ENCODE measurements around the gene MSI2.

MSI2 gene

GRCh38 chr17:57649191-57649590 is 392.9 kb downstream of the MSI2 start:
- 100% methylated on average over 3 of the region's 3 CpGs for WGBS (ENCODE audit: insufficient coverage, insufficient read length)

GRCh38 chr17:57649731-57650484 is 393.6 kb downstream of the MSI2 start:
- no CpG with 5 or more reads among the region's 8 CpGs for WGBS (ENCODE audit: insufficient coverage, insufficient read length)
- peaks cover 13% of the 10 kb centered on the region; the same call in 1 of the 2 replicates for H3K4me1 ChIP-seq (ENCODE audit: control insufficient read depth, insufficient read depth, low read length)
- no peak overlapping the region for H3K4me3 ChIP-seq (ENCODE audit: low read length)
- no peaks in the 10 kb centered on the region for H3K36me3 ChIP-seq (ENCODE audit: control insufficient read depth, insufficient read depth, low read length)
- H3K27me3 ChIP-seq (ENCODE audit: control insufficient read depth, insufficient read depth, low read length): no peaks in the 10 kb centered on the region
- H3K9me3 ChIP-seq (ENCODE audit: control insufficient read depth, insufficient read depth, low read length): no peaks in the 10 kb centered on the region
- DNase-seq (ENCODE audit: low read depth, low spot score): no peak
- no peak overlapping the region for H3K27ac ChIP-seq (ENCODE audit: low read length)

More at GRCh38 chr17:57649191-57649590, 392.9 kb downstream of the MSI2 start:
- no peak overlapping the region for H3K27ac ChIP-seq (ENCODE audit: low read length)
- H3K4me1 ChIP-seq (ENCODE audit: control insufficient read depth, insufficient read depth, low read length): peaks cover 13% of the 10 kb centered on the region; the same call in 1 of the 2 replicates
- no peaks in the 10 kb centered on the region for H3K9me3 ChIP-seq (ENCODE audit: control insufficient read depth, insufficient read depth, low read length)
- H3K36me3 ChIP-seq (ENCODE audit: control insufficient read depth, insufficient read depth, low read length): no peaks in the 10 kb centered on the region
- no peaks in the 10 kb centered on the region for H3K27me3 ChIP-seq (ENCODE audit: control insufficient read depth, insufficient read depth, low read length)
- no peak for DNase-seq (ENCODE audit: low read depth, low spot score)
- H3K4me3 ChIP-seq (ENCODE audit: low read length): no peak overlapping the region

GRCh38 chr17:57650548-57650947 is 394.2 kb downstream of the MSI2 start:
- no peak overlapping the region for H3K27ac ChIP-seq (ENCODE audit: low read length)
- no peaks in the 10 kb centered on the region for H3K27me3 ChIP-seq (ENCODE audit: control insufficient read depth, insufficient read depth, low read length)
- H3K36me3 ChIP-seq (ENCODE audit: control insufficient read depth, insufficient read depth, low read length): no peaks in the 10 kb centered on the region
- peaks cover 13% of the 10 kb centered on the region; the same call in 1 of the 2 replicates for H3K4me1 ChIP-seq (ENCODE audit: control insufficient read depth, insufficient read depth, low read length)
- no peak for DNase-seq (ENCODE audit: low read depth, low spot score)
- no CpG with 5 or more reads among the region's 4 CpGs for WGBS (ENCODE audit: insufficient coverage, insufficient read length)
- no peak overlapping the region for H3K4me3 ChIP-seq (ENCODE audit: low read length)
- no peaks in the 10 kb centered on the region for H3K9me3 ChIP-seq (ENCODE audit: control insufficient read depth, insufficient read depth, low read length)

- WGBS (ENCODE audit: insufficient coverage, insufficient read length): no CpG with 5 or more reads among the region's 7 CpGs
- H3K9me3 ChIP-seq (ENCODE audit: control insufficient read depth, insufficient read depth, low read length): no peaks in the 10 kb centered on the region
- H3K27me3 ChIP-seq (ENCODE audit: control insufficient read depth, insufficient read depth, low read length): no peaks in the 10 kb centered on the region
These were observed 395.1 kb downstream of the MSI2 start for GRCh38 chr17:57651451-57651850.

GRCh38 chr17:57651996-57652395 is 395.7 kb downstream of the MSI2 start:
- Histone ChIP-seq H3K9me3 (ENCODE audit: control insufficient read depth, insufficient read depth, low read length) (no peaks in the 10 kb centered on the region), H3K27me3 (ENCODE audit: control insufficient read depth, insufficient read depth, low read length) (no peaks in the 10 kb centered on the region), H3K4me1 (ENCODE audit: control insufficient read depth, insufficient read depth, low read length) (peaks cover 13% of the 10 kb centered on the region; the same call in 1 of the 2 replicates), H3K4me3 (ENCODE audit: low read length) (no peak overlapping the region), H3K36me3 (ENCODE audit: control insufficient read depth, insufficient read depth, low read length) (no peaks in the 10 kb centered on the region), H3K27ac (ENCODE audit: low read length) (no peak overlapping the region)
- DNase-seq (ENCODE audit: low read depth, low spot score): no peak
- WGBS (ENCODE audit: insufficient coverage, insufficient read length): no CpG with 5 or more reads among the region's 13 CpGs

More at GRCh38 chr17:57651451-57651850, 395.1 kb downstream of the MSI2 start:
- Histone ChIP-seq H3K36me3 (ENCODE audit: control insufficient read depth, insufficient read depth, low read length) (no peaks in the 10 kb centered on the region), H3K4me3 (ENCODE audit: low read length) (no peak overlapping the region), H3K4me1 (ENCODE audit: control insufficient read depth, insufficient read depth, low read length) (peaks cover 13% of the 10 kb centered on the region; the same call in 1 of the 2 replicates), H3K27ac (ENCODE audit: low read length) (no peak overlapping the region)
- DNase-seq (ENCODE audit: low read depth, low spot score): no peak

DNA sequence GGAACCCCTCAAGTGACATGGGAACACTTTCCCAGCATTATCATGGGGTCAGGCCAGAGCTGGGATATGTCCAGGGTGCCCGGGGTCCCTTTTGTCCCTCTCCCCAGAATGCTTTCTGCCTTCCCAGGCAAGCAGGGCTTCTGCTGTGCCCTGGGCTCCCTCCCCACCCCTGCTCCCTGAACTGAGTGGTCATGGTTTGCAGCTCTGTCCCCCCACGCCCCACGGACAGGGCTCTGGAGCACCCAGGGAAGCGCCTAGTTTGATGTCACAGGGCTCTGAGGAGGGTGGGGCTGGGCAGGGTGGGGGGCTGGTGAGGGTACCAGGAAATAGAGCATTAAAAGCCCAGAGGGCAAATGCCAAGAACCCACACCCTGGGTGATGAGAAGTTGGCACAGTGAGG is 396.5 kb downstream of the MSI2 start:
- peaks cover 13% of the 10 kb centered on the region; the same call in 1 of the 2 replicates for H3K4me1 ChIP-seq (ENCODE audit: control insufficient read depth, insufficient read depth, low read length)
- DNase-seq (ENCODE audit: low read depth, low spot score): no peak
- no peaks in the 10 kb centered on the region for H3K27me3 ChIP-seq (ENCODE audit: control insufficient read depth, insufficient read depth, low read length)
- H3K9me3 ChIP-seq (ENCODE audit: control insufficient read depth, insufficient read depth, low read length): no peaks in the 10 kb centered on the region
- no peaks in the 10 kb centered on the region for H3K36me3 ChIP-seq (ENCODE audit: control insufficient read depth, insufficient read depth, low read length)
- no CpG with 5 or more reads among the region's 4 CpGs for WGBS (ENCODE audit: insufficient coverage, insufficient read length)
- H3K27ac ChIP-seq (ENCODE audit: low read length): no peak overlapping the region
- H3K4me3 ChIP-seq (ENCODE audit: low read length): no peak overlapping the region

GRCh38 chr17:57653279-57653678 is 397.0 kb downstream of the MSI2 start:
- Histone ChIP-seq H3K27ac (ENCODE audit: low read length) (no peak overlapping the region), H3K4me3 (ENCODE audit: low read length) (no peak overlapping the region), H3K27me3 (ENCODE audit: control insufficient read depth, insufficient read depth, low read length) (no peaks in the 10 kb centered on the region), H3K4me1 (ENCODE audit: control insufficient read depth, insufficient read depth, low read length) (peaks cover 13% of the 10 kb centered on the region; the same call in 1 of the 2 replicates), H3K36me3 (ENCODE audit: control insufficient read depth, insufficient read depth, low read length) (no peaks in the 10 kb centered on the region), H3K9me3 (ENCODE audit: control insufficient read depth, insufficient read depth, low read length) (no peaks in the 10 kb centered on the region)
- no peak for DNase-seq (ENCODE audit: low read depth, low spot score)
- no CpG with 5 or more reads among the region's 7 CpGs for WGBS (ENCODE audit: insufficient coverage, insufficient read length)

DNA sequence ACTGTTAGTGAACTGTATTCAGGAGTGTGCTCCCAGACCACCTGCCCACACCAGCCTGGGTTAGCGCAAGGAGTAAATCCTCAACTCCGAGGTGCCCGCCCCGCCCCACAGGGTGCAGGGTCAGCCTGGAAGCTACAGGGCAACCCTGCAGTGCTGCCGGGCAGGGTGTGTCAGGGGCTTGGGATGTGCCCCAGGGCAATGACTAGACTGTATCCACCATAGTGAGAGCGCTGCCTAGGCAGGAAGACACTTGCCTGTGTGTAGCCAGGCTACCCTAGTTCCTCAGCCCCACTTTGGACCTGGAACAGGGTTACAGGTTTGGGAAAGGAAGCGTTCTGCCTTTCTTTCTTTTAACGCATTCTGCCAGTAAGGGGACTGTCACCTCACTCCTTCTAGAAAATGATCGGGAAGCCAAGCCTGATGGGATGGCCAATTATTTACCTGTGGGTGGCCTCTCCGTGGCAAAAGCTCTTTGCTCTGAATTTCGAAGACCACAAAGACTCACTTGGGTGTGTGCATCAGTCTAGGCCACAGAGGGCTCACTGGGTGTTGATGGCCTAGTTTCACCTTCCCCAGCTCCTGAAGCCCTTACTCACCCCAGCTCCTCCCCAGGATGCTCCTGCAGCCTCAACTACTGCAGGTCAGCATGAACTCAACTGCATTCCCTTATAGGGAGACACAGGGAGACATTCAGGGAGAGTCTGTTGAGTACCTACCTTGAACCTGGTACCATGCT is 397.9 kb downstream of the MSI2 start:
- WGBS (ENCODE audit: insufficient coverage, insufficient read length): no CpG with 5 or more reads among the region's 11 CpGs

GRCh38 chr17:57655553-57655952 is 399.2 kb downstream of the MSI2 start:
- no peaks in the 10 kb centered on the region for H3K9me3 ChIP-seq (ENCODE audit: control insufficient read depth, insufficient read depth, low read length)
- no peaks in the 10 kb centered on the region for H3K27me3 ChIP-seq (ENCODE audit: control insufficient read depth, insufficient read depth, low read length)
- H3K4me3 ChIP-seq (ENCODE audit: low read length): no peak overlapping the region
- no peak overlapping the region for H3K27ac ChIP-seq (ENCODE audit: low read length)
- no CpG with 5 or more reads among the region's 6 CpGs for whole genome bisulfite sequencing (ENCODE audit: insufficient coverage, insufficient read length)
- H3K4me1 ChIP-seq (ENCODE audit: control insufficient read depth, insufficient read depth, low read length): peaks cover 5% of the 10 kb centered on the region; the same call in 1 of the 2 replicates
- H3K36me3 ChIP-seq (ENCODE audit: control insufficient read depth, insufficient read depth, low read length): no peaks in the 10 kb centered on the region
- no peak for DNase-seq (ENCODE audit: low read depth, low spot score)

More for the DNA sequence above, 397.9 kb downstream of the MSI2 start:
- Histone ChIP-seq H3K36me3 (ENCODE audit: control insufficient read depth, insufficient read depth, low read length) (no peaks in the 10 kb centered on the region), H3K4me1 (ENCODE audit: control insufficient read depth, insufficient read depth, low read length) (peaks cover 11% of the 10 kb centered on the region; the same call in 1 of the 2 replicates), H3K27ac (ENCODE audit: low read length) (no peak overlapping the region), H3K9me3 (ENCODE audit: control insufficient read depth, insufficient read depth, low read length) (no peaks in the 10 kb centered on the region), H3K27me3 (ENCODE audit: control insufficient read depth, insufficient read depth, low read length) (no peaks in the 10 kb centered on the region), H3K4me3 (ENCODE audit: low read length) (no peak overlapping the region)
- DNase-seq (ENCODE audit: low read depth, low spot score): no peak

DNA sequence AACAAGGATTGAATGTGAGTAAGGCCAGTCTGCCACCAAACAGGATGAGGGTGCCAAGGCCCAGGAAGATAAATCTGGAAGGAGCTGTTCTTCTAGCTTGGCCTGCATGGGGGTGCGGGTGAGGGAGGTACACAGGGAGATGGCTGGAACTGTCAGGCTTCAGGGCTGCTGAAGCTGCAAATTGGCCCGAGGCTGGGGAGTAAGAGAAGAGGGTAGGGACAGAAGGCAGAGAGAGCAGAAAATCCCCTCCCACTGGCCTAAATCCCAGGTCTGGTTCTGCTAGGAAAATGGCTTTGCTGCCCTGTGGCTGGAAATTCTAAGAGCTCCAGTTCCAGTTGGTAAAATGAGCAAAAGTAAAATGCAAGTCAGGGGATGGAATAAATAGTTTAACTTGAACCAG is 400.9 kb downstream of the MSI2 start:
- H3K4me1 ChIP-seq (ENCODE audit: control insufficient read depth, insufficient read depth, low read length): no peaks in the 10 kb centered on the region
- H3K4me3 ChIP-seq (ENCODE audit: low read length): no peak overlapping the region
- WGBS (ENCODE audit: insufficient coverage, insufficient read length): no CpG with 5 or more reads among the region's 2 CpGs
- no peaks in the 10 kb centered on the region for H3K27me3 ChIP-seq (ENCODE audit: control insufficient read depth, insufficient read depth, low read length)
- no peak overlapping the region for H3K27ac ChIP-seq (ENCODE audit: low read length)
- no peaks in the 10 kb centered on the region for H3K36me3 ChIP-seq (ENCODE audit: control insufficient read depth, insufficient read depth, low read length)
- DNase-seq (ENCODE audit: low read depth, low spot score): no peak
- H3K9me3 ChIP-seq (ENCODE audit: control insufficient read depth, insufficient read depth, low read length): no peaks in the 10 kb centered on the region
